ENCODE measurements around the gene SRSF12. TPM values are rescaled to one million over a fixed set of nuclear protein-coding genes. Genes with fewer than 3 reads are reported as not detected.
A peak's percentile ranks its signal among the peaks of the same experiment; 100 is the strongest.

The SRSF12 gene
- total and polyA plus RNA-seq, 2 donors (not counting 1 experiment from before 2014, with no cell fraction given) = not detected

DNA sequence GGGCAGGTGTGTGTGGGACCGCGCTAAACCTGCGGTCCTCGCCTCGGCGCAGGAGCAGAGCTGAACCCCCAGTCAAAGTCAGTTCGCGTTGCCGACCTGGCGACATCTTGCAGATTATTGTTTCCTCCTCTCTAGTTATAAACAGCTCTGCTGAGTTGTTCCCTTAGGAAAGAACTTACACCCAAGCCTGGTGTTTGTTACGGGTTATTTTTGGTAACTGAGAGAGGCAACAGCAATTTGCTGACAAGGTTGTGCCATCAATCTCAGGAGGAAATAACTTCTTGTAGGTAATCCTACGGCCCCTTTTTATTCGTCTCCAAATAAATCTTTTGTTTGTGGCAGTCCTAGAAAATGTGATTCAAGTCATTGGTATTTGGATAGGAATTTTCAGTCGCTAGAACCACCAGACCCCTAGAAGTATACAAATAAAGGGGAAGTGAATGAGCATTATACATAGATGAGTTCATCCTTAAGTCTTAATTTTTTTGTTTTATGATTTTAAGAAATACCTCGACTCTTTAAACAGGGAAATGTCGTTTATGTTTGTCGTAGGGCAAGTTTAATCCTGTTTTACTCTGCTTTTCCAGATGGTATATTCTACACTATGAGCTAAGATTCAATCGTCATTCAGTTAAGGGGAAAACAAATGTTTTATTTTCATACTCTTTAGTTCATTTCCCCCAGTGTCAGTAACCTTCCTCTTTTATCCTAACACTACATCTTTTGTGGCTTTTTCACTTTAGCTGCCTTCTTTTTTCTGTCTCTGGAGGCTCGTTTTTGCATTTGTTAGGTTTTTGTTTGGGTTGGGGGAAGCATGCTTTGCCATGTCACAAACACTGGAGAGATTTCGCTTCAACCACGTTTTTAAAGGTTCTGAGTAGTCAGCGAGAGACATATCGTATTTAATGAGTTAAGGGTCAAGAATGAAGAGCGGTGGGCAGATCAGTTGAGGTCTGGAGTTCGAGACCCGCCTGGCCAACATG is 29.1 kb upstream of the SRSF12 start:
- peak overlapping the region; percentile 91 for H3K4me3 Mint-ChIP-seq
- H4K20me1 ChIP-seq (ENCODE audit: control insufficient read depth, insufficient read depth, low read length, poor library complexity, severe bottlenecking) = no peaks in the 10 kb centered on the region
- peaks cover 28% of the 10 kb centered on the region for H3K4me1 Mint-ChIP-seq
- peaks cover 14% of the 10 kb centered on the region for H3K79me2 ChIP-seq (ENCODE audit: control insufficient read depth, insufficient read depth, low read length)
- TF ChIP-seq EZH2 (IDR thresholded peaks at IDR 0.05; ENCODE audit: borderline replicate concordance, insufficient read depth, low read depth, low read length, poor library complexity, severe bottlenecking) = no peak
- TF ChIP-seq, protein P1, sequence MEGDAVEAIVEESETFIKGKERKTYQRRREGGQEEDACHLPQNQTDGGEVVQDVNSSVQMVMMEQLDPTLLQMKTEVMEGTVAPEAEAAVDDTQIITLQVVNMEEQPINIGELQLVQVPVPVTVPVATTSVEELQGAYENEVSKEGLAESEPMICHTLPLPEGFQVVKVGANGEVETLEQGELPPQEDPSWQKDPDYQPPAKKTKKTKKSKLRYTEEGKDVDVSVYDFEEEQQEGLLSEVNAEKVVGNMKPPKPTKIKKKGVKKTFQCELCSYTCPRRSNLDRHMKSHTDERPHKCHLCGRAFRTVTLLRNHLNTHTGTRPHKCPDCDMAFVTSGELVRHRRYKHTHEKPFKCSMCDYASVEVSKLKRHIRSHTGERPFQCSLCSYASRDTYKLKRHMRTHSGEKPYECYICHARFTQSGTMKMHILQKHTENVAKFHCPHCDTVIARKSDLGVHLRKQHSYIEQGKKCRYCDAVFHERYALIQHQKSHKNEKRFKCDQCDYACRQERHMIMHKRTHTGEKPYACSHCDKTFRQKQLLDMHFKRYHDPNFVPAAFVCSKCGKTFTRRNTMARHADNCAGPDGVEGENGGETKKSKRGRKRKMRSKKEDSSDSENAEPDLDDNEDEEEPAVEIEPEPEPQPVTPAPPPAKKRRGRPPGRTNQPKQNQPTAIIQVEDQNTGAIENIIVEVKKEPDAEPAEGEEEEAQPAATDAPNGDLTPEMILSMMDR (IDR thresholded peaks at IDR 0.05) = no peak
- no peaks in the 10 kb centered on the region for H3K27me3 Mint-ChIP-seq
- H3K27ac ChIP-seq (ENCODE audit: low read length in 2 of 2) = peak overlapping the region in 1 of 2 donors; percentile 87
- no peaks in the 10 kb centered on the region for H3K9me3 Mint-ChIP-seq (ENCODE audit: insufficient read depth)
- DNase-seq = no peak
- ATAC-seq (ENCODE audit: low read depth) = peak; percentile 31
- 0% methylated on average over 10 of the region's 26 CpGs for WGBS (ENCODE audit: insufficient coverage)
- peak overlapping the region; percentile 27 for H3K27ac Mint-ChIP-seq
- H3K36me3 ChIP-seq (replicated peaks in 1 of 2; ENCODE audit: control extremely low read depth in 1 of 2, control insufficient read depth in 1 of 2, extremely low read depth in 1 of 2, insufficient read depth in 2 of 2, low read length in 1 of 2) = no peaks in the 10 kb centered on the region
- peak overlapping the region; percentile 75 for H3K4me2 ChIP-seq (replicated peaks; ENCODE audit: low read depth, low read length, poor library complexity, severe bottlenecking)
- H3K27me3 ChIP-seq (replicated peaks in 1 of 4; ENCODE audit: control extremely low read depth in 1 of 4, control insufficient read depth in 3 of 4, insufficient read depth in 4 of 4, low read length in 3 of 4) = no peaks in the 10 kb centered on the region
- no peaks in the 10 kb centered on the region for H3K9me3 ChIP-seq (ENCODE audit: control extremely low read depth in 1 of 3, control insufficient read depth in 2 of 3, insufficient read depth in 1 of 3, low read length in 2 of 3)
- POLR2A ChIA-PET = interaction anchor here (0.5 to 2.8 kb wide), 2 partner anchors 47 to 65 kb away, joined by 3 to 40 read pairs; partner anchors contain the start of gene PNRC1
- H3K4me3 ChIP-seq (ENCODE audit: control extremely low read depth in 1 of 5, extremely low read depth in 1 of 5, insufficient read depth in 1 of 5, low read depth in 2 of 5, low read length in 4 of 5) = peak overlapping the region; percentile 65 to 81 (median 72)
- CTCF ChIA-PET = interaction anchor here (0.6 to 2.0 kb wide), 9 partner anchors 28 to 372 kb away, joined by 3 to 8 read pairs (median 3); partner anchors contain the start of gene PNRC1
- peaks cover 9 to 11% of the 10 kb centered on the region in 2 donors for H3K4me1 ChIP-seq (ENCODE audit: control insufficient read depth in 2 of 2, insufficient read depth in 2 of 2, low read length in 2 of 2)
- intact Hi-C loops (cut with micrococcal nuclease) = loop anchor here (1.0 to 5.0 kb wide), 6 partner anchors 30 to 1445 kb away; partner anchors contain the start of genes AKIRIN2, LYRM2 and PNRC1
- H2AFZ ChIP-seq (ENCODE audit: insufficient read depth, low read depth, low read length, poor library complexity, severe bottlenecking) = peak overlapping the region; percentile 93
- H3K9ac ChIP-seq (ENCODE audit: low read length) = peak overlapping the region; percentile 76
